Right forelimb (tissue), 1 donor: ENCODE measurements around the gene SAT1.

Experiments
- DNase-seq: peaks from one replicate; pipeline ENCODE4 v3.0.0-alpha.2; 2018

SAT1 gene

DNA sequence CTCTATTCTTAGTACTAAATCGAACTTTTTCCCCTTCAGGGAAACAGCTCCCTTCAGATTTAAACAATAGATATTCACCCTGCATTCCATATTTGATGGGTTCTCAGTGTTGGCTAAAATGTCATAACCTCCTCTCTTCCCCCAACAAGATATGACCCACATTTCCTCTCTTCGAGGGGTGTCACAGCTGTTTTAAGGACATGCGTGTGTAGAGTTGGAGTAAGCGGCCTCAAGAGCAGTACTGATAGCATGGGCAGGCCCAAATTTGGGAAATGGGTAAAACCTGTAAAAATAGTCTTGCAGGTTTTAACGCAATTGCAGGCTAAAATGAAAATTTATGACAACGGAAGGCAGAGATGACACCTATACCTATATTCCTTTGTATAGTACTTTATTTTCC lies 28.7 kb downstream of the SAT1 start:
- no peak for DNase-seq

DNA sequence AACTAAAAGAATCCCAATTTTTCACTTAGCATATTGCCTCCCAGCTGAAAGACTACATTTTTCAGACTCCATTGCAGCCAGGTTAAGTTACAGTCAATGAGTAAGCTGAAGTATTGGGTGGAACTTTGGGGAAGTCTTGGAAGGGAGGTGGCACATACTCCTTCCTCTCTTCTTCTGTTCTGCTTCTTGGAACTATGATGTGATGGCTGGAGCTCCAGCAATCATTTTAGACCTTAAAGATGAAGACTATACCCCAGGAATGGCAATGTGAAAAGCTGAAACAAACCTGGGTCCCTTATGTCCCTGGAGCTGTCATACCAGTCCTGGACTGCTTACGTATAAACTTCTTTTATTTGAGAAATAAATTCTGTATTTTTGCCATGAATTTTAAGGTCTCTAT lies 30.8 kb downstream of the SAT1 start:
- no peak for DNase-seq

DNA sequence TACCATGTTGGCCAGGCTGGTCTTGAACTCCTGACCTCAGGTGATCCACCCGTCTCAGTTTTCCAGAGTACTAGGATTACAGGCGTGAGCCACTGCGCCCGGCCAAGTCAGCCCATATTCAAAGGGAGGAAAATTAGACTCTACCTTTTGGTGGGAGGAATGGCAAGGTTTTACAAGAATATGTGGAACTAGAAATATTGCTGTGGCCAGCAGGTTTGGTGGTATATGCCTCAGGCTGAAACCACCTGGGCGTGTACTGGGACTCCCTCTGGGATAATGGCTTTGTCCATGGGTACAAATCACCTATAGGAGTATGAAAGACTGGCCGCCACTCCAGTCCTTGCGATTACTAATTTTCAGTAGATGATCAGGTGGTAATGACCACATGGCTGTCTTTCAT lies 32.4 kb downstream of the SAT1 start:
- no peak for DNase-seq

DNA sequence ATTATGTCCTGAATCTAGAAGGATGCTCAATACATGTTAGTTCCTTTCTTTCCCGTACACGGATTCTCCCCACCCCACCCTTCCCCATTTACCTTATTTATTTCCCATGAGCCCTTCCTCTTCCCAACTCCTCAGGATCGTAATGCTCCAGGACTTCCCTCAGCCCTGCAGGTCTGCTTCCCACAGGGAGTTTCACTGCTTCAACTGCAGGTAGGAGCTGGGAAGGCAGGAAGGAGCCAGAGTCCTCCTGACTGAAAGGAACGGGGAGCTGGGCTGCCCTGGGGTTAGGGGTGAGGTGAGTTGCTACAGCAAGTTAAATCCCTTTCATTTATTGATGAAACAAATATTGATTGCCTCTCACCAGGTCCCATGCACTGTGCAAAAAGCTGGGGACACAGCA lies 33.2 kb downstream of the SAT1 start:
- no peak for DNase-seq

GRCh38 chrX:23817979-23818336 lies 35.0 kb downstream of the SAT1 start:
- no peak for DNase-seq

DNA sequence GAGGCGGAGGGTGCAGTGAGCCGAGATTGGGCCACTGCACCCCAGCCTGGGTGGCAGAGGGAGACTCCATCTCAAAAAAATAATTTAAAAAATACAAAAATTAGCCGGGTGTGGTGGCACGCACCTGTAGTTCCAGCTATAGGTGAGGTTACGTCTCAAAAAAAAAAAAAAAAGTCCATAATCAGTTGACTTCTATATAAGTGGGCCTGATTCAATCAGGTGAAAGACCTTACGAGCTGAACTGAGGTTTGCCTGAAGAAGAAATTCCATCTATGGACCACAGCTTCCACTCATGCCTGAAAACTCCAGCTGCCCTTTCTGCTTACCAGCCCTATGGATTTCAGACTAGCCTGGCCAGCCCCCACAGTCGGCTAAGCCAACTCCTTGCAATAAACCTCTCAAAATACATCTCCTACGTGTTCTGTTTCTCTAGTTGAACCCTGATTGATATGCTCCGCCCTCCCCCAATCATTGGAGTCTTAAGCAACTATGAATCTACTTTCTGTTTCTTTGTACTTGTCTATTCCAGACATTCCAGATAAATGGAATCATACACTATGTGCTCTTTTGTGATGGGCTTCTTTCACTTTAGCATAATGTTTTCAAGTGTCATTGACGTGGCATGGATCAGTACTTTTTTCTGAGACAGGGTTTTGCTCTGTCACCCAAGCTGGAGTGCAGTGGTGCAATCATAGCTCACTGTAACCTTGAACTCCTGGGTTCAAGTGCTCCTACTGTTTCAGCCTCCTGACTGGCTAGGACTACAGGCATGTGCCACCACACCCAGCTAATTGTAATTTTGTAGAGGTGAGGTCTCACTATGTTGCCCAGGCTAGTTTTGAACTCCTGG lies 36.6 kb downstream of the SAT1 start:
- no peak for DNase-seq

DNA sequence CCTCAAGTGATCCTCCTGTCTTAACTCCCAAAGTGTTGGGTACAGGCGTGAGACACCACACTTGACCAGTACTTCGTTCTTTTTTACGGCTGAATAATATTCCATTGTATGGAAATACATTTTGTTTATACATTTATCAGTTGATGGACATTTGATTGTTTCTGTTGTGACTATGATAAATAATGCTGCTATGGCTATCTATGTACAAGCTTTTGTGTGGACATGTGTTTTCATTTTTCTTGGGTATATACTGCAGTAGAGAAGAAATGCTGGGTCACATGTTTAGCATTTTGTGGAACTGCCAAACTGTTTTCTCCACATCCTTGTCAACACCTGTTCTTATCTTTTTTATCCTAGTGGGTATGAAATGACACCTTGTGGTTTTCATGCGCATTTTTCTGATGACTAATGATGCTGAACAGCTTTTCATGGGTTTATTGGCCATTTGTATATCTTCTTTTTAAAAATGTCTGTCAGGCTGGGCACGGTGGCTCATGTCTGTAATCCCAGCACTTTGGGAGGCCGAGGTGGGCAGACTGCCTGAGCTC lies 37.3 kb downstream of the SAT1 start:
- DNase-seq, result no peak

- no peak for DNase-seq
Observed at GRCh38 chrX:23821847-23822246, 38.9 kb downstream of the SAT1 start.

- DNase-seq, result no peak
Observed at GRCh38 chrX:23822397-23822796, 39.4 kb downstream of the SAT1 start.

DNA sequence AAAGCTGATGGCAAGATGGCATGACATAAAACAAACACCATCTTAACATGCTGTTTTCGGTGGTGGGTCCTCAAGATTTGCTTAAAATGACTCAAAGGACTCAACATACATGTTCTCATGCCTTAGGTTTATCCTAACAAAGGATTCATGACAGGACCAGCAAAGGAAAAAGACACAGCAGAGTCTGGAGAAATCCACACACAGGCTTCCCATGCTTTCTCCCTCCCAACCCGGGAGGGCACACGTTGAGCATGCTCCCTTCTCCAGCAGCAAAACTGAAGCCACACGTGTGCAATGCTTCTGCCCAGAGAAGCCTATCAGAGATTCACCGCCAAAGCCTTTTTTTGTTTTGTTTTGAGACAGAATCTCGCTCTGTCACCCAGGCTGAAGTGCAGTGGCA lies 39.9 kb downstream of the SAT1 start:
- no peak for DNase-seq

DNA sequence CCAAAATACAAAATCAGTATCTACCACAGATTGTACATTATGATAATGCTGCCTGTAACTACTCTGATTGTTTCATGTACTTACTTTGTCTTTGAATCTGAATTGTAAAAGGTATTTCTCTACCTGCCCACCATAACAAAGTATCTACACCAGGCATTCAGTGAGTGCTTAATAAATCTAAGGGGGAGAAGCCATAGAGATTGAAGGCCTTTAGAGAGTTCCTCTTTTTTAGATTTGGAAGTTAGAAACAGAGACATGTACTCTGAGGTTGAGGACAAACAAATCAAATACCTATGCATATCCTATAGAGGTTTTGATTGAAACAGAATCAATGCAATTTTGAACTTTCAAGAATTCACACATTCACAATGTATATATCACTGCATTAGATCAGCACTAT lies 42.7 kb downstream of the SAT1 start:
- DNase-seq, result no peak

GRCh38 chrX:23826216-23826615 lies 43.2 kb downstream of the SAT1 start:
- no peak for DNase-seq

- DNase-seq, result no peak
Observed at GRCh38 chrX:23826653-23827052, 43.7 kb downstream of the SAT1 start.

- DNase-seq, result no peak
Observed at GRCh38 chrX:23828881-23829280, 45.9 kb downstream of the SAT1 start.

GRCh38 chrX:23832721-23833120 lies 49.7 kb downstream of the SAT1 start:
- no peak for DNase-seq
